GM23248 (cell line): ENCODE data around the gene GALNT18.

Experiments used
- EZH2 ChIP-seq: fragments of 200-600 bp; sonication (generic); IDR thresholded peaks from 2 replicates; pipeline ENCODE4 v1.6.1; 2018; ENCODE audit warnings: antibody characterized with exemption, mild to moderate bottlenecking; ENCODE audit not compliant: insufficient read depth, poor library complexity, severe bottlenecking
- EZH2phosphoT487 ChIP-seq: fragments of 200-600 bp; sonication (generic); IDR thresholded peaks from 2 replicates; pipeline ENCODE4 v1.6.1; 2018; ENCODE audit warnings: antibody characterized with exemption, moderate library complexity, mild to moderate bottlenecking, low read depth; ENCODE audit not compliant: insufficient read depth

GRCh38 chr11:11510939-11511338, 110.9 kb downstream of the GALNT18 start:
- TF ChIP-seq EZH2 (no peak), EZH2phosphoT487 (no peak)
